Middle frontal gyrus (tissue), 1 donor: Measurements from ENCODE around the gene DGLUCY.
A peak's percentile ranks its signal among the peaks of the same experiment; 100 is the strongest.
"Not testable (repeated sequence)": the region's sequence is repeated elsewhere in the genome, so short reads cannot be mapped to it uniquely, and the experiment has no call there.

Source experiments
- DNase-seq: peaks from one replicate; pipeline ENCODE4 v3.0.0-alpha.2; 2015; ENCODE audit warnings: low spot score; ENCODE audit errors: extremely low spot score

Gene DGLUCY

GRCh38 chr14:91108941-91109611, 4.8 kb upstream of the DGLUCY start:
- no peak for DNase-seq

- no peak for DNase-seq
Observed at GRCh38 chr14:91111443-91111842, 2.4 kb upstream of the DGLUCY start.

DNA sequence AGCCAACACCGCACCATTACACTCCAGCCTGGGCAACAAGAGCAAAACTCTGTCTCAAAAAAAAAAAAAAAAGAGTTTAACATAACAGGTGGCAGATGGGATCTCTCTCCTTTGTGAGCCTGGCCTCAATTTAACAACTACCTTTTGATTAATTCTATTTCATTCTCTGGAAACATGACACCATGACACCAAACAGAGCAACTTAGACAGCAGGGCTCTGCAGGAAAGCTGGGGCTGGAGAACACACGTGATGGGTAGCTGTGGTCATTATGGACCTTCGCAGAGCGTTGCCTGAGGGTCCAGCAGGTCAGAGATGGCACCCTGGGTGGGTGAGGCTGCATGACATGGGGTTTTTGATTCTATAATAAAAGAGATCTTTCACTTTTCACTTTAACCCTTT, 1.7 kb upstream of the DGLUCY start:
- DNase-seq, result no peak

DNA sequence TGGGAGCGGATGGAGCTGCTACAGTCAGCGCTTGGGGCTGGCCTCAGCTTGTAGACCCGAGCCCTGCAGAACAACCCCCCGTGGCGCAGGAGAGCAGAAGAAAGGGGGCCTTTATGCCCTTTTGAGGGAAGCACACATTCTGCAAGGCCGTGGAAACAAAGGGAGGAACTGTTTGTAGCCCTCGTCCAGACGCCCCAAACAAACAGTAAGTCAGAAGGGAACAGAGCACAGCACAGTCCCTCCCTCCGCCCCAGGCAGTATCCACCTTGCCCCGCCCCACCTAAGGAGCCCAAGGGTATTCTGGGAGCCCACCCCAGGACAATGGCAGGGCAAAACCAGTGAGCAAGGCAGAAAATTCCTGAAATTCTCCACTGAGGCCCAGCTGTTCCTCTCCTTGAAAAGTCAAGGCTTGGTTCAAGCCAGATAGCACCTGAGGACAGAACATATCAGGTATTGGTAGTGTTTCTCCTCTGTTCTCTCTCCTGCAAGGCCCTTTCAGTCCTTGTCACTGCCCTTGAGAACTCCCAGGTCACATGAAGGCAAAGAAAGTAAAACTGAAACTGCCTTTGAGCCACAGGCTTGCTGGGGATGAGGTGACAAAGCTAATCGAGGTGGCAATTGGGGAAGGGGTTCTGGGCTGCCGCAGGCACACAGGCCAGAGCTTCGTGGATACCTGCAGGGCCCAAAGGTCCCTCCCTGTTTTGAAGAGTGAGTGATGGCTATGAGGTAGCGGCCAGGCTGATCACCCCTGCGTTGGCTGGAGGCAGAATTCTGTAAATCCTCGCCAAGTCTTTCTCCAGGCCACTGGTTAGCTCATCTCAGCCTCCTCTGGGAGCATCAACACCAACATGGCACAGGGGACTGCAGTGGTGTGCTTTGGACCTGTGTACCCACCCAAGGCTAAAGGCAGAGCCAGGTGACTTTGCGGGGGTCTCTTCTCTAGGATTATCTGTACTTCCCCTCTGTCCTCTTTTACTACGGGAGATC, 499 bp downstream of the DGLUCY start:
- peak; percentile 34 for DNase-seq

- no peak for DNase-seq
Observed at GRCh38 chr14:91115986-91116770, 2.3 kb downstream of the DGLUCY start.

DNA sequence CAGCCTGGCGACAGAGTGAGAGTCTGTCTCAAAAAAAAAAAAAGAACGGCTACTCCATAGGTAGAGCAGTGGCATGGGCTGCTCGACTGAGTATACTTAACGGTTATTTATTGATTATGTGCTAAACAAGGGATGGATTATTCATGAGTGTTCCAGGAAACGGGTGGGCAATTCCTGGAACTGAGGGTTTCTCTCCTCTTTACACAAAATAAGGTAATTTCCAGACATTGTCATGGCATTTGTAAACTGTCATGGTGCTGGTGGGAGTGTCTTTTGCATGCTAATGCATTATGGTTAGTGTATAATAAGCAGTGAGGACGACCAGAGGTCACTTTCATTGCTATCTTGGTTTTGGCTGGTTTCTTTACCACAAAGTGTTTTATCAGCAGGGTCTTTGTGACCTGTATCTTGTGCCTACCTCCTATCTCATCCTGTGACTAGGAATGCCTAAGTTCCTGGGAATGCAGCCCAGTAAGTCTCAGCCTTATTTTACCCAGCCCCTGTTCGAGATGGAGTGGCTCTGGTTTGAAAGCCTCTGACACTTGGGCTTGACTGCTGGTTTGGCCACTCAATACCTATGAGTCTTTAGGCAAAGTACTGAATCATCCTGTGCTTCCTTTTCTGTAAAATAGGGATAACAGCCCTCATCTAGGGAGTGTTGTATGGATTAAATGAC, 3.2 kb downstream of the DGLUCY start:
- no peak for DNase-seq

DNA sequence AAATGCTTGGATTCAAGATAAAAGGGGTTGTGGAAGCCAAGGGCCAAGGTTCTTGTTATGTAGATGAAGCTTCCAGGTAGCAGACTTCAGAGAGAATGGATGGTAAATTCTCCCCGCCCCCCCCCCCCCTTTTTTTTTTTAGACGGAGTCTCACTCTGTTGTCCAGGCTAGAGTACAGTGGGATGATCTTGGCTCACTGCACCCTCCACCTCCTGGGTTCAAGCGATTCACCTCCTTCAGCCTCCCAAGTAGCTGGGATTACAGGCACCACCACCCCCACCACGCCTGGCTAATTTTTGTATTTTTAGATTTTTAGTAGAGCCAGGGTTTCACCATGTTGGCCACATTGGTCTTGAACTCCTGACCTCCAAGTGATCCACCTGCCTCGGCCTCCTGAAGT, 4.1 kb downstream of the DGLUCY start:
- no peak for DNase-seq

DNA sequence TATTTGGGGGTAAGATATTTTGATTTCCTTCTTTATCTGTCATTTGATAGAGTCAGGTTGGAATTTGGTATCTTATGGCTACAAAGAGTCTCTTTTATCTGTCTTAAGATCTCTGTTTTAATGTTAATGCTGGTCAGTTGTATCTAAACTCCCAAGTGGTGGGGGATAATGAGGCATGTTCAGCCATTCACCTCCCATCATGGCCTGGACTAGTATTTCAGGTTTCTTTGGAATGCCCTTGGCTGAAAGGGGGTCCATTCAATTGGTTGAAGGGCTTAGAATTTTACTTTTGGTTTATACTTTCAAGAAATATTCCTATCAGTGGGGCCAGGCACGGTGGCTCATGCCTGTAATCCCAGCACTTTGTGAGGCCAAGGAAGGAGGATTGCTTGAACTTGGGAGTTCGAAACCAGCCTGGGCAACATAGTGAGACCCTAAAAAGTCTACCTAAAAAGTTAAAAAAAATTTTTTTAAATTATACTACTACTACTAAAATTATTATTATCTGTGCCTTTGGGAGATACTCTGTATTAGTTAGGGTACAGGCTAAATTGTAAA, 4.7 kb downstream of the DGLUCY start:
- no peak for DNase-seq

DNA sequence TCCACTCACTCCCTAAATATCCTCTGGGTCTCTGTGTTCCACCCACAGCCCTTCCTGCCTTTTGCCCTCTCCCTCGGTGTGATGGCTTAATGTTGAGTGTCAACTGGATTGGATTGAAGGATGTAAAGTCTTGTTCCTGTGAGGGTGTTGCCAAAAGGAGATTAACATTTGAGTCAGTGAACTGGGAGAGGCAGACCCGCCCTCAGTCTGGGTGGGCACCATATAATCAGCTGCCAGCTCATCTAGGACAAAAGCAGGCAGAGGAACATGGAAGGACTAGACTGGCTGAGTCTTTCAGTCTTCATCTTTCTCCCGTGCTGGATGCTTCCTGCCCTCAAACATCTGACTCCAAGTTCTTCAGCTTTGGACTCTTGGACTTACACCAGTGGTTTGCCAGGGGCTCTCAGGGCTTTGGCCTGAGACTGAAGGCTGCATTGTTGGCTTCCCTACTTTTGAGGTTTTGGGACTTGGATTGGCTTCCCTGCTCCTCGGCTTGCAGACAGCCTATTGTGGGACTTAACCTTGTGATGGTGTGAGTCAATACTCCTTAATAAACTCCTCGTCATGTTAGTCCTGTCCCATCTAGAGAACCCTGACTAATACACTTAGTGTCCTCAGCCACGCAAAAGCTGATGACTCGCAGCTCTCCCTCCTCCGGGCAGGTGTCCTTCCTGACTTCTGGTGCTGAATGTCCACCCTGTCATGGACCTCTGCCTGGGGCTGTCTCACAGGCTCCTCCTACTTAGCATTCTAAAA, 5.9 kb downstream of the DGLUCY start:
- DNase-seq, result no peak

DNA sequence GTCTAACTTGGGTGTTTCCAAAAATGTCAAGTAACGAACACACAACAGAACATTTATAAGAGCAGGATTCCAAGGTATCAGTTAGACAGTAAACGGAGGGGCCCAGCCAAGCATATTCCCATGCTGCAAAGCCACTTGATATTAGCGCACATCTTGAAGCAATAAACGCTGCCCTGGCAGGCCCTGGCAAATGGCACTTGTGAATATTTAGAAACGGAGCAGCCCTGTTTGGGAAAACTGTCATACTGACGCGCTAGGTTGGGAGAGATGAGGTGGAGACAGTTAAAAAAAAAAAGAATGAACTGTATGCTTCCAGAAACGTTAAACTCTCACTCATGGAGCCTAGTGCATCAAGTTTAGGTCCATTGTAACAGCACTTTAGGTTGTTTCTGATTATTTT, 9.3 kb downstream of the DGLUCY start:
- DNase-seq, result no peak

GRCh38 chr14:91124406-91125270, 10.8 kb downstream of the DGLUCY start:
- not testable (repeated sequence) for DNase-seq

DNA sequence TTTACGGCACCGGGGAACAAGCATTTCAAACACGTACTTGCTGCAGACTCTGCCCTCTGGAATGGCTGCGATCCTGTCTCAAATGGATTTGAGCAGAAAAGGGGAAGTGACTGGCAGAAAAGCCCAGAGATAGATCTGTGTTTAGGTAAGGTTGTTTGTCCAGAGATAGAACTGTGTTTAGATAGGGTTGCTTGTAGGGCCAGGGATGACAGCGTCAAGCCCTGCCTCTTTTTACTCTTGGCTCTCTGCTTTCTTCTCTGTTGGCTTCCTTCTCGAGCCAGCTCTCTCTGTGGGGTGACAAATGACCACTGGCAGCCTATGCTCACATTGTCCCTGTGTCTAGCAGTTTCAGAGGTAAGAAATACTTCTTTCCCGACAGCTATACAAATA, 11.4 kb downstream of the DGLUCY start:
- DNase-seq, result no peak

DNA sequence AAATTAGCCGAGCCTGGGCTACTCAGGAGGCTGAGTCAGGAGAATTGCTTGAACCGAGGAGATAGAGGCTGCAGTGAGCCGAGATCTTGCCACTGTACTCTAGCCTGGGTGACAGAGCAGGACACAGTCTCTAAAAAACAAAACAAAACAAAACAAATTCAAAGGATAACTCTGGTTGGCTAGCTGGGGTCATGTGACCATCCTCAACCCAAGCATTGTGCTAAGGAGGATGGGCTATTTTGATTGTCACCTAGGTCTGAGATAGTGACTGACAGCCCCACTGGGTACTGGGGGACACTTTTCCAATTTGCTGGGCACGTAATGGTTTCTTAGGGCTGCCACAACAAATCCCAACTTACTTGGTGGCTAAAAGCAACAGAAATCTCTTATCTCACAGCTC, 11.9 kb downstream of the DGLUCY start:
- DNase-seq, result no peak

DNA sequence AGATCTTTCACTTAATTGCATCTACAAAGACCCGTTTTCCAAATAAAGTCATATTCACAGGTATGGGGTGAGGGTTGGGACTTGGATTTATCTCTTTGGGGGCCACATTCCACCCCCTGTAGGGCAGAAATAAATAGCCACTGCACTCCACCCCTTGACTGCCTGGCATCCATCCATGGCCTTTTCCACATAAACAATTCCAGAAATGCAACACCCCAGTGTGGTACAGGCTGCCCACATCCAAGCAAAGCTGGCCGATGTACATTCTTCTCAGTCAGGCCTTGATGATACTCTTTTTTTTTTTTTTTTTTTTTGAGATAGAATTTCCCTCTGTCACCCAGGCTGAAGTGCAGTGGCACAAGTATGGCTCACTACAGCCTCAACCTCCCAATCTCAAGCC, 12.9 kb downstream of the DGLUCY start:
- DNase-seq, result no peak

- no peak for DNase-seq
Observed at GRCh38 chr14:91127401-91127801, 13.5 kb downstream of the DGLUCY start.

DNA sequence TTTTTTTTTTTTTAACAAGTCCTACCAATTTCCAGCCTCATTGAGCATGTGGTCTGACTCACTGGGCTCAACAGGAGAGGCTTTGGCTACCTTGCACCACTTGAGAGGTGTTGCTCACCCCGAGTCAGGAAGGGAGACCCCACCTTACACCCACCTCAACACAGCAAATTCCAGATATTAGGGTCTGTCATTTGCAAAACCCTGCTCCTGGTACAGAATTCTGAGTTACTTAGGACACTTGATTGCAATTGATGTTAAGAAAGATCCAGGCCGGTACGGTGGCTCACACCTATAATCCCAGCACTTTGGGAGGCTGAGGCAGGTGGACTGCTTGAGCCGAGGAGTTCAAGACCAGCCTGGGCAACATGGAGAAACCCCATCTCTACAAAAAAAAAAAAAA, 14.1 kb downstream of the DGLUCY start:
- no peak for DNase-seq

DNA sequence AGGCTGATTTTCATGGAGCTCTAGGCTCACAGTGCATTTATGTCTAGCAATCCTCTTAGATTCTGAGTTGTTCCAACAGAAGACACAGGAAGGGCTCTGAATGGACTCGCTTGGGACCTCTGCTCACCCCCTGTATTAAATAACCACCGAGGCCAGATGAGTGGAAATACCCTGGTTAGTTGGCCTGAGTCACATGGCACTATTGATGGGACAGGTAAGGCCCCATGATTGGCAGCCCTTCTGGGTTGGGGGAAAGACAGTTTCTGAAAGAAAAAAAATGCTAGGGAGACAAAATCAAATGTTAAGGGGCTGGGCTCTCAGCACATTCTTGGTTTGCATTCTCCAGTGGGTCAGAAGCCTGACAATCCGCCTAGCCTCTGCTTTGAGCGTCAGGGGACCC, 14.8 kb downstream of the DGLUCY start:
- no peak for DNase-seq

DNA sequence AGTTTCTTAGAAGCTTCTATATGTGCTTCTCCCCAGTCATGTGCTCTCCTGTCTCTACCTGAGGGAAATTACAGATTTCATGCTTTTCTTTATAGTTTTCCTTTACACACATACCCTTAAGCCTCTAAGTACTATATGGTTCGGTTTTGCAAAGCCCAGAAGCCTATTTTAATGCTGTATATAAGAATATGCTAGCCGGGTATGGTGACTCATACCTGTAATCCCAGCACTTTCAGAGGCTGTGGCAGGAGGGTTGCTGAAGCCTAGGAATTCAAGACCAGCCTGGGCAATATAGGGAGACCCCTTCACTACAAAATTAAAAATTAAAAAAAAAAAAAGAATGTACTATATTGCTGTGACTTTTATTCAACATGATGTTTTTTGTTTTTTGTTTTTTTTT, 15.4 kb downstream of the DGLUCY start:
- DNase-seq, result no peak

DNA sequence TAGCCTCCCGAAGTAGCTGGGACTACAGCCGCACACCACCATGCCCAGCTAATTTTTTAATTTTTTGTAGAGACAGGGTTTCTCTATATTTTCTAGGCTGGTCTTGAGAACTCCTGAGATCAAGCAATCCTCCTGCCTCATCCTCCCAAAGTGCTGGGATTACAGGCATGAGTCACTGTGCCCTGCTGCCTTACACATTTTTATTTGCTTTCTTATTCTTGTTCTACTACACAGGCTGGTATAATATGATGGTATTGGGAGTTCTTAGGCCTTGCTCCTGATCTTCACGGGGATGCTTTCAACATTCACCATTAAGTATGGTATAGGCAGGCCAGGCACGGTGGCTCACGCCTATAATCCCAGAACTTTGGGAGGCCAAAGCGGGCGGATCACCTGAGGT, 21.2 kb downstream of the DGLUCY start:
- DNase-seq, result no peak
